ENCODE results near the gene CNMD. TPM values are rescaled to one million over a fixed set of nuclear protein-coding genes. Genes with fewer than 3 reads are reported as not detected.

Gene CNMD
- not detected in 5 replicates for total RNA-seq (2022; extraction: Qiagen RNA extraction)

GRCh38 chr13:52739468-52740071, at the start of gene CNMD:
Gene CNMD, minus strand, starts transcription at chr13:52739820. Its CDS starts 119 bp downstream, at chr13:52739701.

Other genes starting within 250 kb of the CNMD start
- gene HNRNPA1L2, start 97.4 kb downstream of the CNMD start, total RNA-seq (2022; extraction: Qiagen RNA extraction) = 4.7 to 6.8 TPM (median 5.3 TPM) in 5 replicates
- gene SUGT1, start 87.0 kb downstream of the CNMD start, total RNA-seq (2022; extraction: Qiagen RNA extraction) = 43.9 to 48.0 TPM (median 44.6 TPM) in 5 replicates
- gene PCDH8, start 108.8 kb upstream of the CNMD start, total RNA-seq (2022; extraction: Qiagen RNA extraction) = not detected in 5 replicates

Measured in A549 treated with CORT108297 at 1 μM for 4 hours (cell line).